Inflammatory macrophage treated with lipopolysaccharide for 4 hours (primary cell): ENCODE results near the gene DEGS1.

Experiments used
- DNase-seq: peaks from one replicate; pipeline ENCODE4 v3.0.0-alpha.2; 2020

DEGS1 gene

DNA sequence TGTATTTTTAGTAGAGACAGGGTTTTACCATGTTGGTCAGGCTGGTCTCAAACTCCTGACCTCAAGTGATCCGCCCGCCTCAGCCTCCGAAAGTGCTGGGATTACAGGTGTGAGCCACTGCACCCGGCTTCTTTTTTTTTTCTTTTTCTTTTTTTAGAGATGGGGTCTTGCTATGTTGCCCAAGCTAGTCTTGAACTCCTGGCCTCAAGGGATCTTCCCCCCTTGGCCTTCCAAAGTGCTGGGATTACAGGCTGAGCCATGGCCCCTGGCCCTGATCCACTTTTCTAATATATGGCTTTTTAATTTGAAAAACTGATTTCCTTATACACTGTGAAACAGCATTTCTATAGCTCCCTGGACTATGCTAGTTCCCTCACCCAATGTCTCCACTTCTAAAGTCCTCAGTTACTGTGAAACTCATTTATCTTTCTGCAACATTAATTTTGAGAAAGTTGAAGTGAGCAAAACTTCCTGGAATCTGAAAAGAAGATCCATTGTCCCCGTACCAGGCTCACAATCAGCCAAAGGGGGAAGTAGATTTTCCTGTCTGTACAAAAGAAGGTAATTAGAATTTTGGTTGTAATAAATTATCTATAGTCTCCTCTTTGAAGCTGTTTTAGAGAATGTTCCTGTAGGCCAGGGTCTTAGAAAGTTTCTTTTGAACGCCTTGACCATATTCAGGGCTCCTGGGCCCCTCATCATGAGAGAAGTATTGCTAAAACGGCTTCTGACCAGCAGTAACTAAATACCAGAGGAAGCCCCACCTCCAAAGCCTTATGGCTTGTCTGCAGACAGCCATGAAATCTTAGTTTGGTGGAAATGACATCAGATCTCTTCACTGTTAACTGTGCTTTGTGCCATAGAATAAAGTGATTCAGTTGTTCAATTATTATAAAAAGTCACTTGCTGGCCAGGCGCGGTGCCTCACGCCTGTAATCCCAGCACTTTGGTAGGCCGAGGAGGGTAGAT is 34.9 kb downstream of the DEGS1 start:
- DNase-seq = no peak

DNA sequence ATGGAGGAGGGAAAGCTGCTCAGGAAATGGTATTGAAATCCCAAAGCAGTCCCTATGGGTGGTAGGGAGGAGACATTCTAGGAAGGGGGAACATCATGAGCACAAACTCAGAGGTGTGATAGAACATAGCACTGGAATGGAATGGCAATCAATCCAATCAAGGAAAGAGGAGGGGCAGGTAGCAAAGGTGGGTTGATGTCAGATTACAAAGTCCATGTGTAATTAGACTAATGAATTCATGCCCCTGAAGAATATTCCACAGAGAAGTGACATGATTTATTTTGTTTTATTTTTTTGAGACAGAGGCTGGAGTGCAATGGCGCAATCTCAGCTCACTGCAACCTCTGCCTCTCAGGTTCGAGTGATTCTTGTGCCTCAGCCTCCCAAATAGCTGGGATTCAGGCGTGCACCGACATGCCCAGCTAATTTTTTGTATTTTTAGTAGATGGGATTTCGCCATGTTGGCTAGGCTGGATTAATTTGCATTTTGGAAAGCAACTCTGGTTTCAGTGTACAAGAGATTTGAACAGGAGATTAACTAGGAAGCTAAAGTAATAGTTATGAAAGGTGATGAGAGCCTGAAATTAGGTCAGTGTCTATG is 36.1 kb downstream of the DEGS1 start:
- no peak for DNase-seq

DNA sequence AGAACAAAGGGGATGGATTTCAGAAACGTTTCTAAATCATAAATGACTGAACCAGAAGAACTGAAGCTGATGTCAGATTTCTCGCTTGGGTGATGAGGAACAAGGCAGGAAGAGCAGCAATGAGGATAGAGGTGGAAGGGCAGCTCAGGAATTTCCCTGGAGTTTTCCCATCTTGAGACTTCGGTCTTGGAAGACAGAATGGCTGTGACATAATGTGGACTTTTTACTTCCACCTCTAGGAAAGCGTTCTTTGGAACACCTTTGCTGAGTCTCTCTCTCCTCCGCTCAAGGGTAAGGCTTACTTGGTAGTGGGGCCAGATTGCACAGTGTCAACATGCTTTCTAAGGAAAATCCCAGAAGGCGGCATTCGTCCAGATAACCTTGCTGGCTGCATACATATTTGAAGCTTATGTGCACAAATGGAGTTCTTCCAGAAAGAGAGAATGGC is 36.6 kb downstream of the DEGS1 start:
- peak; percentile 39 for DNase-seq

DNA sequence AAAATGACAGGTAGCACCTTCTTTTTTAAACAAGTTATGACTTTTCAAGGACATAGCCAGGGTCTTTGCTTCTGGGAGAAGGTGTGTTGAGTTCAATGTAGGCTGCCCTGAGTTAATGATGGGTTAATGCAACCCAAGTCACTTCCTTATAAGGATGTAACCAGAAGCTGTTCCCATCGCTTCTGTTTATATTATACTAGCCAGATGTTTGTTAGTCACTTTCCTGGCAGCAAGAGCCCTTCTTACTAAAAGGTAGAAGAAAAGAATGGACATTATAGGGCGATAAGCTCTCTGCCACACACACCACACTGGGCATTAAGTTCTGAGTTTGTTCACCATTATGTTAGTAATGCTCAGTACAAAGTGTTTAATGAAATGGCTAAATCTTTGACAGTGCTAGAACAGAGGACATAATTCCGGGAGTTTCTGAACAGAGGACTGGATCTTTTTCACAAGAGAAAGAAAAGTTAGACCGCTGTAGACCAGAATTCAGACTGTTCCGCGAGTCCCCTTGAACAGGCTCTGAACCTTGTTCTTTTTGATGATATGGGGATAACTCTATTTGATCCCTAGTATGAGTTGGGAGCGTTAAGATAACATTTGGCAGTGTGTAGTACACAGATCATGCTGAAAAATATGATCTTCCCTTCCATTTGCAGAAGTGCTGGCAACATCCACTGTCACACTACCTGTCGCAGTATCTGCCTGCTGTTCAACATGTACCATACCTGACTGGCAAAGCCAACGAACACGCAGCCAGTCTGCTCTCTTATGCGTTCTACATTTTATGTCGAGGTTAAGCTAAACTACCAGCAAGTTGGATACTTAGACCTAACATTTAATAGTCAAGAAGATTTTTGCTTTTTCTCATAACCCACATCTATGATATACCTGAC is 41.0 kb downstream of the DEGS1 start:
- no peak for DNase-seq

DNA sequence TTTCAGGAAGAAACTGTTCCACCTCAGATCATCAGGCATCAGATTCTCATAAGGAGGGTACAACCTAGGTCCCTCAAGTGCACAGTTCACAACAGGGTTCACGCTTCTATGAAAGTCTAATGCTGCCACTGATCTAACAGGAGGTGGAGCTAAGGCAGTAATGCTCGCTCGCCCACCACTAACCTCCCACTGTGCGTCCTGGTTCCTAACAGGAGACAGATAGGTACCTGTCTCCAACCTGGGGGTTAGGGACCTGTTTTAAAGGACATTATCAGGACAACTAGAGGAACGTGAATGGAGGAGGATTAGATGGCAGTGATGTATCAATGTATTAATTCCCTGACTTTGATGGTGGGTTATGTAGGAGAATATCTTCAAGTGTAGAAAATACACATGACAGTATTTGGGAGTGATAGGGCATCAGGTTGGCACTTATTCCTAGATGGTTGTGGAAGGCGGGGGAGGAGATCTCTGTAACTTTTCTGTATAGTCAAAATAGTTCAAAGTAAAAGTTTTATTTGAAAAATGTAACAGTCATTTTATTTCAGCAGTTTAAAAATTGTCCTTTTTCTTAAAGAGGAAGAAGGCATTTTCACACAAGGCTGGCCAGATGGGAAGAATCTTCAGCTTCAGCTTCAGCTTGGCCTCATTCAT is 43.9 kb downstream of the DEGS1 start:
- no peak for DNase-seq

DNA sequence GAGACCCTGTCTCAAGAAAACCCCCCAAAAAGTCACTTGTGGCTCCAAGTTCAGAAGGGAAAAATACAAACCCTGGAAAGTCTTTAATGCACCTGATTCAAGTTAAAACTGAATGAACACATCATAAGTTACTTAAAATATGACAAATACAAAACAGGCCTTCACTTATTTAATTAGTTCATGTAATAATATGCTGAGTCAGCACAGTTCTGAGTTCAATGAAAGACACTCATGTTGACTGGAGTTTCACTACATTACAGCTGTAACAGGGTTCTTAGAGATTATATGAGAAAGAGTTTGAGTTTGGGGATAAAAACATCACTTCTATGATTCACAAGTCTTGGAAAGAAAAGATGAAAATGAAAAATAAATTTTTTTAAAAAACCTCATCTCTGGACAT is 51.0 kb downstream of the DEGS1 start:
- no peak for DNase-seq

DNA sequence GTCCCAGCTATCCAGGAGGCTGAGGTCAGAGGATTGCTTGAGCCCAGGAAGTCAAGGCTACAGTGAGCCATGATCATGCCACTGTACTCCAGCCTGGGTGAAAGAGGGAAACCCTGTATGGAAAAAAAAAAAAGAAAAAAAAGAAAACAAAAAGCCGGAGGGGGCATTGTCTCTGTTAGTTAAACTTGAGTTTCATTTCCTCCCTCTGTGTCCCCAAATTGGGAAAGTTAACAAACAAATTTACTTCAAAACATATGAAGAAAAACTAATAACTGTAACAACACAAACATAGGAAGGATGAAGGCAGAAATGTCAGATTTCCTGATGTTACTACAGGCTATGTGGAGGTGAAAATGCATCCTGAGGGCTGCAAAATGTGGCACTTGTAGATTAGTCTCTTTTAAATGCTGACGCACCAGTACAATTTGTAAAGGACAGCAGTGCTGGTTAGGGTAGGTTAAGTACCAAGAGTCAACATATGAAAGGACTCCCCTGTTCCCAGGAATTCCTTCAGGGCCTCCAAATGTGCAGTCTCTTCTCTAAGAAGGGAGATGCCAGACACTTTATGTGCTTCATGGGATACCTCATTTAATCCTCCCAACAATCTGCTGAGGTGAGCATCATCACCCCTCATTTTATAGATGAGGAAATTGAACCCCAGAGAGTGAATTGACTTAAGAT is 52.9 kb downstream of the DEGS1 start:
- no peak for DNase-seq

DNA sequence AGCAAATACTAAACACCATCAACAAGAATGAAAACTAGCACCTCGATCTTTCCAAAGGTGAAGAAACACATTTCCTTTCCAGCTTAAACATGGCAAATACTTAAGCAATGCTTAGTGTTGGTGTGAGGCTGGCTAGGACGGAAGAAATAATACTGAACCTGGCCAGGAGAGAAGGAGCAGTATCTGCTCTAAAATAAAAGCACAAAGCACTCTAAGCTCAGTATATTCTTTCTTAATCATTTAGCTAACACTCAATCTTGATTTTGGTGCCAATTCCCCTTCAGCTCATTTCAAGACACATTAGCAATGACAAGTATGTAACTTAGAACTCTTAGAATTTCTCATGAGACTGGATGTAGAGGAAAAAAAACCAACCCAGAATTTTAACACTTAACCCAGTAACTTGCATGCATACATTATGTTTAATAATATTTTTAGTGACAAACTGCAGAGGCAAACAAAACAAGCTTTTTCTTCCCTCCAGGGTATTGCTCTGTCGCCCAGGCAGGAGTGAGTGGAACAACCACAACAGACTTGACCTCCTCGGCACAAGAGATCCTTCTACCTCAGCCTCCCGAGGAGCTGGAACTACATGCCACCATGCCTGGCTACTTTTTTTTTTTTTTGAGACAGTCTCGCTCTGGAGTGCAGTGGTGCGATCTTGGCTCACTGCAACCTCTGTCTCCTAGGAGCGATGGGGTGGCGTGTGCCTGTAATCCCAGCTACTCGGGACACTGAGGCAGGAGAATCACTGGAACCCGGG is 54.3 kb downstream of the DEGS1 start:
- DNase-seq = no peak

DNA sequence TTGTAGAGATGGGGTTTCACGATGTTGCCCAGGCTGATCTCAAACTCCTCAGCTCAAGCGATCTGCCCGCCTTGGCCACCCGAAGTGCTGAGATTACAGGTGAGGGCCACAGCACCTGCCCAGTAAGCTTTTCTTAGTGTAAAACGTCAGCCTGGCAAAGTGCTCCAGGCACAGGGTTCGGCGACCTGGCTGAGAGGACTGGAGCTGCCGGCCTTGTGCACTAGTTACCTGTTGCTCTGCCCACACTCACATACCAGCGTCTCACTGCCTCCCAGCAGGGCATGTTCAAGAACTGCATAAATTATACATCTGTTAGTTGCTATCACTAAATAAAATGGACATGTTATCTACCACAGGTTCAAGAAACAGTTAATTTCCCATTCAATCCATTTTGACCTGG is 55.2 kb downstream of the DEGS1 start:
- no peak for DNase-seq

DNA sequence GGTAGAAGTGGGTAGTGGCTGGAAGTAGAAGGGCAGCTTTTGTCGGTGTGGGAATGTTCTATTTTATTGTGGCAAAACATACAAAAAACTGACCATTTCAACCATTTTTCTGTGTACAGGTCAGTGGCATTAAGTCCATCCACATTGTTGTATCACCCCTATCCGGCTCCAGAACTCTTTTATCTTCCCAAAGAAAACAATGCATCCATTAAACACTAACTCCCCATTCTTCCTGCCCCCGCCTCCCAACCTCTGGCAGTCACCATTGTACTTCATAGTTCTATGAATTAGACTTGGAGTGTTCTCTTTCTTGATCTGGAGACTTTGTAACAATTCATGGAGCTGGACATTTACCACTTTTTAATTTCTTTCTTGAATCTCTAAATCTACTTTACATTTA is 55.7 kb downstream of the DEGS1 start:
- no peak for DNase-seq
